Activated CD8-positive, alpha-beta T cell treated with anti-CD3 and anti-CD28 coated beads for 36 hours (primary cell): ENCODE measurements around the gene HSDL2. TPM values are rescaled to one million over a fixed set of nuclear protein-coding genes. Genes with fewer than 3 reads are reported as not detected.

Experiments used
- ATAC-seq: fragments of 200-7000 bp; cut with Tn5 transposase; one replicate; pipeline ENCODE4 v1.10.0; 2021; ENCODE audit warnings: mild to moderate bottlenecking, moderate library complexity
- CTCF ChIA-PET: fragments of 350-600 bp; sonication (Branson Sonifier 250); formaldehyde crosslinking; loops from one replicate; lab custom pipeline; 2021; ENCODE audit warnings: antibody characterized with exemption; lab: Charles Lee
- POLR2A ChIA-PET: fragments of 350-600 bp; sonication (Branson Sonifier 250); formaldehyde crosslinking; loops from one replicate; lab custom pipeline; 2021; ENCODE audit warnings: antibody characterized with exemption; lab: Charles Lee
- DNase-seq: peaks from one replicate; pipeline ENCODE4 v3.0.0-alpha.2; 2020
- H3K27ac Mint-ChIP-seq: one replicate; pipeline ENCODE4 v1.8.0; 2021; ENCODE audit warnings: mild to moderate bottlenecking, mixed read lengths
- H3K27me3 Mint-ChIP-seq: one replicate; pipeline ENCODE4 v1.8.0; 2021; ENCODE audit warnings: mixed read lengths
- H3K36me3 Mint-ChIP-seq: one replicate; pipeline ENCODE4 v1.8.0; 2021; ENCODE audit warnings: low read depth, mixed read lengths
- H3K4me1 Mint-ChIP-seq: one replicate; pipeline ENCODE4 v1.8.0; 2021; ENCODE audit warnings: low read depth, mixed read lengths
- H3K4me3 Mint-ChIP-seq: one replicate; pipeline ENCODE4 v1.8.0; 2021; ENCODE audit warnings: mild to moderate bottlenecking, moderate library complexity, mixed read lengths
- H3K9me3 Mint-ChIP-seq: one replicate; pipeline ENCODE4 v1.8.0; 2021; ENCODE audit warnings: mixed read lengths
- intact Hi-C: fragments of 100-400 bp; cut with micrococcal nuclease; formaldehyde crosslinking; loops from one replicate; pipeline ENCODE4 v1.10.0; 2022
- total RNA-seq, 2 experiments: library from RNA; stranded (reverse); gene quantifications; one replicate each; pipeline ENCODE4 v1.2.3, GENCODE V29; 2021
- TF ChIP-seq, protein P1 (sequence below): fragments of 200-600 bp; IDR thresholded peaks from one replicate; pipeline ENCODE4 v1.8.0; 2022; ENCODE audit warnings: antibody characterized with exemption, mild to moderate bottlenecking

HSDL2 gene
- total RNA-seq, 2 experiments from 2014 or later: 24.5 to 25.3 TPM

- CTCF ChIA-PET: no interaction called here
- H3K9me3 Mint-ChIP-seq: peaks cover 2% of the 10 kb centered on the region
- intact Hi-C loops: no loop called here
- no peak overlapping the region for H3K27ac Mint-ChIP-seq
- no peak overlapping the region for H3K4me3 Mint-ChIP-seq
- H3K36me3 Mint-ChIP-seq: peaks cover 14% of the 10 kb centered on the region
- ATAC-seq (no peak), DNase-seq (no peak)
- POLR2A ChIA-PET: no interaction called here
- no peaks in the 10 kb centered on the region for H3K4me1 Mint-ChIP-seq
- TF ChIP-seq, protein P1, sequence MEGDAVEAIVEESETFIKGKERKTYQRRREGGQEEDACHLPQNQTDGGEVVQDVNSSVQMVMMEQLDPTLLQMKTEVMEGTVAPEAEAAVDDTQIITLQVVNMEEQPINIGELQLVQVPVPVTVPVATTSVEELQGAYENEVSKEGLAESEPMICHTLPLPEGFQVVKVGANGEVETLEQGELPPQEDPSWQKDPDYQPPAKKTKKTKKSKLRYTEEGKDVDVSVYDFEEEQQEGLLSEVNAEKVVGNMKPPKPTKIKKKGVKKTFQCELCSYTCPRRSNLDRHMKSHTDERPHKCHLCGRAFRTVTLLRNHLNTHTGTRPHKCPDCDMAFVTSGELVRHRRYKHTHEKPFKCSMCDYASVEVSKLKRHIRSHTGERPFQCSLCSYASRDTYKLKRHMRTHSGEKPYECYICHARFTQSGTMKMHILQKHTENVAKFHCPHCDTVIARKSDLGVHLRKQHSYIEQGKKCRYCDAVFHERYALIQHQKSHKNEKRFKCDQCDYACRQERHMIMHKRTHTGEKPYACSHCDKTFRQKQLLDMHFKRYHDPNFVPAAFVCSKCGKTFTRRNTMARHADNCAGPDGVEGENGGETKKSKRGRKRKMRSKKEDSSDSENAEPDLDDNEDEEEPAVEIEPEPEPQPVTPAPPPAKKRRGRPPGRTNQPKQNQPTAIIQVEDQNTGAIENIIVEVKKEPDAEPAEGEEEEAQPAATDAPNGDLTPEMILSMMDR: no peak
- H3K27me3 Mint-ChIP-seq: no peaks in the 10 kb centered on the region
These were observed 85.4 kb downstream of the HSDL2 start for GRCh38 chr9:112465352-112465751.

DNA sequence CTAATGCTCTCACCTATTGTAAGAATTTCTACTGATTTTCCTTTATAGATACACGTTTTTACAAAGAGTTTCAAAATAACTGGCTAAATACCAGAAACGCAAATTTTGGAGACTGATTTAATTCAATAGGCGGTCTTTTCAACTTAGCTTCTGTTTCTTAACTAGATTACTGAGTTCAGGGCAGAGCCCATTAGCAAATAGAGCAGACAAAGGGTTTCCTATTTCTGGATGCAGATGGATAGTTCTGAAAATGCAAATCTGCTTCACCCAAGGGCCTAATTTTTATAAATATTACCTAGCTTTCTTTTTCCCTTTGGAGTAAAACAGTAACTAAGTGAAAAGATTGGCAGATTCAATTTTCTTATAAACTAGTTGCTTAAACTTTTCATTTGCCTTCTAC is 93.1 kb downstream of the HSDL2 start:
- H3K27me3 Mint-ChIP-seq: no peaks in the 10 kb centered on the region
- TF ChIP-seq, protein P1: no peak
- ChIA-PET POLR2A (interaction anchor here (0.6 to 2.0 kb wide), 2 partner anchors 13 to 35 kb away, joined by 3 to 9 read pairs; partner anchors contain the start of gene KIAA1958), CTCF (interaction anchor here (1.1 kb wide), 1 partner anchor 12 kb away, joined by 3 read pairs; no protein-coding TSS in a partner anchor)
- H3K9me3 Mint-ChIP-seq: peaks cover 3% of the 10 kb centered on the region
- DNase-seq (no peak), ATAC-seq (no peak)
- no peaks in the 10 kb centered on the region for H3K4me1 Mint-ChIP-seq
- no peak overlapping the region for H3K27ac Mint-ChIP-seq
- no peak overlapping the region for H3K4me3 Mint-ChIP-seq
- H3K36me3 Mint-ChIP-seq: peaks cover 19% of the 10 kb centered on the region
- intact Hi-C loops: no loop called here

DNA sequence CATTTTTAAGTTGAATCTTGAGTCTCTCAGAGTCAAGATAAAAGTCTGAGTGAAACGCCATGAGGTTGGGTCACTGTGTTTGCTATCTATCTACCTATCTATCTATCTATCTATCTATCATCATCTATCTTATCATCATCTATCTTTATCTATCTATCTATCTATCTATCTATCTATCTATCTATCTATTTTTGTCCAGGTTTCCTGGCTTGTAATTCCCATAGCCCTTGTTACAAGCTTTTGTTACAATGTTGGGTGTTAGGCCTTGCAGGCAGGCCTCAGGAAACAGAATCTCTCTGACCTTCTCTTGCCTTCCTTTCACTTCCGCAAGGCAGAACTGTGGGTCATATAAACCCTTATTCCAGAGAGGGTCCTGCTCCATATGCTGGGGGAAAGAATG is 94.1 kb downstream of the HSDL2 start:
- Mint-ChIP-seq H3K4me3 (no peak overlapping the region), H3K9me3 (peaks cover 8% of the 10 kb centered on the region), H3K36me3 (peaks cover 25% of the 10 kb centered on the region), H3K27ac (no peak overlapping the region), H3K4me1 (no peaks in the 10 kb centered on the region), H3K27me3 (no peaks in the 10 kb centered on the region)
- TF ChIP-seq, protein P1: no peak
- intact Hi-C loops: no loop called here
- CTCF ChIA-PET: no interaction called here
- ATAC-seq (no peak), DNase-seq (no peak)
- POLR2A ChIA-PET: interaction anchor here (2.0 kb wide), 1 partner anchor 12 kb away, joined by 9 read pairs; the partner anchor contains the start of gene KIAA1958

- POLR2A ChIA-PET: no interaction called here
- TF ChIP-seq, protein P1: no peak
- CTCF ChIA-PET: no interaction called here
These were observed 95.4 kb downstream of the HSDL2 start for GRCh38 chr9:112475318-112475717.

DNA sequence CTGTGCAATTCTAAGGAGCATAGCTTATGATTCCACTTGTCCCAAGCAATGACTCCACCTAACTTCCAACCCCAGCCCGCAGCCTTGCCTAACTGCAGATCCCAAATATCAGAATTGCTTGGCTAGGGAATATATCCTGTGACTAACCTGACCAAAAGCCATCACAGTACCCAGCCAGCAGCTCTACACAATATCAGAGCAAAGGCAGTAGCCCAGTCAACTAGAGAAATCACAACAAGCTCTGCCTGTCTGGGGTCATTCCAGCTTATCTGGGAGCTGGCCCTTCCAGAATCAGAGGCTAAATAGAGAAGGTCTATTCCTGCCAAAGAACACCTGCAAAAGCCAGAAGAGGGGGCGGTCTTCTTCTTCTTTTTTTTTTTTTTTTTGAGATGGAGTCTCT is 97.4 kb downstream of the HSDL2 start:
- TF ChIP-seq, protein P1: no peak
- DNase-seq (no peak), ATAC-seq (no peak)
- Mint-ChIP-seq H3K4me3 (no peak overlapping the region), H3K4me1 (no peaks in the 10 kb centered on the region), H3K9me3 (peaks cover 8% of the 10 kb centered on the region), H3K27me3 (no peaks in the 10 kb centered on the region), H3K36me3 (peaks cover 30% of the 10 kb centered on the region), H3K27ac (no peak overlapping the region)
- POLR2A ChIA-PET: interaction anchor here (2.6 kb wide), 1 partner anchor 9 kb away, joined by 8 read pairs; the partner anchor contains the start of gene KIAA1958
- intact Hi-C loops: no loop called here
- CTCF ChIA-PET: interaction anchor here (1.3 kb wide), 1 partner anchor 9 kb away, joined by 5 read pairs; the partner anchor contains the start of gene KIAA1958

More at GRCh38 chr9:112475318-112475717, 95.4 kb downstream of the HSDL2 start:
- Mint-ChIP-seq H3K4me1 (no peaks in the 10 kb centered on the region), H3K36me3 (peaks cover 28% of the 10 kb centered on the region), H3K27me3 (no peaks in the 10 kb centered on the region), H3K4me3 (no peak overlapping the region), H3K9me3 (peaks cover 8% of the 10 kb centered on the region), H3K27ac (no peak overlapping the region)
- ATAC-seq: no peak
- intact Hi-C loops: no loop called here
- DNase-seq: no peak
